Measurements from ENCODE around the gene GHITM.

DNA sequence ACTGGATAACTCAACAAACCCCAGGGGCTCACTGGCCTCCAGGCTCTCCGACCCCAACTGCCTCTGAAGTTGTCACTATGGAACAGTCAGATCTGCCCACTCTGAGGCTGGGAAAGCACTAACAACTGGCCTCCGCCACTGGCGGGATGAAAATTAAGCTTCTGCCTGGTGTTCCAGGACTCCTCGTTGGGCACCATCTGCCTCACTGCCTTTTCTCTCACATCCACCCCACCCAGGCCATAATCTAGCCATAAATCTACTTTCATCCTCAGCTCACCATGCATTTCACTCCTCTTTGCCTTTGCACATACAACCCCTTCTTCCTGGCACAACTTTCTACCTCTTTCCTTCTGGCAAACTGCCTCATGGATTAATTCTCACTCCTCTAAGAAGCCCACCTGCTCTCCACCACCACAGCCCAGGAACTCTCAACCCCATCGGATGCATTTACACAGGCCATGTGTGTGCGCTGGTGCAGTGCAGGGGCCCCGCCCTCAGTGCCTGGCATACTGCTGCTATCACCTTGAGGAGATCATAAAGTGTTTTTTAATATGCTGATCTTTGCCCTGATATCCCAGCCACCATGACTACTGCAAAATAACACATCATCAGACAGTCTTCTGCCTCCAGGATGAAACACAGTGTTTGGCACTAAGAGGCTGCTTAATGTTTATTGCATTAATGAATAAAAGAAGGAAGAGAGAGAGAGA is 59.1 kb downstream of the GHITM start:
- TF ChIP-seq, protein P1, sequence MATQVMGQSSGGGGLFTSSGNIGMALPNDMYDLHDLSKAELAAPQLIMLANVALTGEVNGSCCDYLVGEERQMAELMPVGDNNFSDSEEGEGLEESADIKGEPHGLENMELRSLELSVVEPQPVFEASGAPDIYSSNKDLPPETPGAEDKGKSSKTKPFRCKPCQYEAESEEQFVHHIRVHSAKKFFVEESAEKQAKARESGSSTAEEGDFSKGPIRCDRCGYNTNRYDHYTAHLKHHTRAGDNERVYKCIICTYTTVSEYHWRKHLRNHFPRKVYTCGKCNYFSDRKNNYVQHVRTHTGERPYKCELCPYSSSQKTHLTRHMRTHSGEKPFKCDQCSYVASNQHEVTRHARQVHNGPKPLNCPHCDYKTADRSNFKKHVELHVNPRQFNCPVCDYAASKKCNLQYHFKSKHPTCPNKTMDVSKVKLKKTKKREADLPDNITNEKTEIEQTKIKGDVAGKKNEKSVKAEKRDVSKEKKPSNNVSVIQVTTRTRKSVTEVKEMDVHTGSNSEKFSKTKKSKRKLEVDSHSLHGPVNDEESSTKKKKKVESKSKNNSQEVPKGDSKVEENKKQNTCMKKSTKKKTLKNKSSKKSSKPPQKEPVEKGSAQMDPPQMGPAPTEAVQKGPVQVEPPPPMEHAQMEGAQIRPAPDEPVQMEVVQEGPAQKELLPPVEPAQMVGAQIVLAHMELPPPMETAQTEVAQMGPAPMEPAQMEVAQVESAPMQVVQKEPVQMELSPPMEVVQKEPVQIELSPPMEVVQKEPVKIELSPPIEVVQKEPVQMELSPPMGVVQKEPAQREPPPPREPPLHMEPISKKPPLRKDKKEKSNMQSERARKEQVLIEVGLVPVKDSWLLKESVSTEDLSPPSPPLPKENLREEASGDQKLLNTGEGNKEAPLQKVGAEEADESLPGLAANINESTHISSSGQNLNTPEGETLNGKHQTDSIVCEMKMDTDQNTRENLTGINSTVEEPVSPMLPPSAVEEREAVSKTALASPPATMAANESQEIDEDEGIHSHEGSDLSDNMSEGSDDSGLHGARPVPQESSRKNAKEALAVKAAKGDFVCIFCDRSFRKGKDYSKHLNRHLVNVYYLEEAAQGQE (IDR thresholded peaks at IDR 0.05; ENCODE audit: insufficient read depth in 1 of 2, low read depth in 2 of 2, low read length in 2 of 2) = no peak
- no peak for TF ChIP-seq POLR2AphosphoS5 (IDR thresholded peaks at IDR 0.05; ENCODE audit: low read depth, low read length)
- TF ChIP-seq TAF1 (IDR thresholded peaks at IDR 0.05; ENCODE audit: borderline replicate concordance, insufficient read depth, low read length) = no peak
- TF ChIP-seq SIN3A (IDR thresholded peaks at IDR 0.05; ENCODE audit: borderline replicate concordance, insufficient read depth, low read length) = no peak
- no peak for TF ChIP-seq FOXP2 (optimal IDR thresholded peaks at IDR 0.05; ENCODE audit: borderline replicate concordance, extremely low read depth, extremely low read length, insufficient read depth)

Data from PFSK-1 (cell line).